Mesendoderm (in vitro differentiated cells): ENCODE data around the gene RALGDS.

Source experiments
- DNase-seq: peaks from one replicate; pipeline ENCODE4 v3.0.0; 2013
- H2AK5ac ChIP-seq: 2 replicates; pipeline ENCODE4 v1.6.1; 2013; ENCODE audit warnings: low read length, inconsistent platforms
- H2BK120ac ChIP-seq: 2 replicates; pipeline ENCODE4 v1.6.1; 2013; ENCODE audit warnings: low read depth, mild to moderate bottlenecking, low read length, moderate library complexity, mixed read lengths
- H2BK15ac ChIP-seq: replicated peaks from 2 replicates; pipeline ENCODE4 v1.6.1; 2013; ENCODE audit warnings: low read depth, mild to moderate bottlenecking, moderate library complexity
- H2BK5ac ChIP-seq: 2 replicates; pipeline ENCODE4 v1.6.1; 2013; ENCODE audit warnings: low read length, inconsistent platforms
- H3K18ac ChIP-seq: 2 replicates; pipeline ENCODE4 v1.6.1; 2013; ENCODE audit warnings: mild to moderate bottlenecking, low read length, mixed read lengths
- H3K23ac ChIP-seq: one replicate; pipeline ENCODE4 v1.6.1; 2013; ENCODE audit warnings: low read length
- H3K27ac ChIP-seq: 2 replicates; pipeline ENCODE4 v1.5.1; 2013; ENCODE audit warnings: low read depth, mild to moderate bottlenecking, inconsistent platforms, low read length, moderate library complexity
- H3K27me3 ChIP-seq: 2 replicates; pipeline ENCODE4 v1.6.1; 2013; ENCODE audit warnings: low read length, control low read depth, mild to moderate bottlenecking, inconsistent platforms; ENCODE audit not compliant: insufficient read depth, poor library complexity
- H3K36me3 ChIP-seq: 2 replicates; pipeline ENCODE4 v1.6.1; 2013; ENCODE audit warnings: low read length, inconsistent platforms; ENCODE audit not compliant: control insufficient read depth, insufficient read depth
- H3K4ac ChIP-seq: one replicate; pipeline ENCODE4 v1.6.1; 2013; ENCODE audit warnings: low read depth, mild to moderate bottlenecking, low read length, moderate library complexity
- H3K4me1 ChIP-seq: 2 replicates; pipeline ENCODE4 v1.6.1; 2013; ENCODE audit warnings: low read depth, low read length, inconsistent platforms; ENCODE audit not compliant: control insufficient read depth
- H3K4me2 ChIP-seq: 2 replicates; pipeline ENCODE4 v1.6.1; 2013; ENCODE audit warnings: low read length
- H3K4me3 ChIP-seq: 2 replicates; pipeline ENCODE4 v1.5.1; 2013; ENCODE audit warnings: mild to moderate bottlenecking, low read length
- H3K56ac ChIP-seq: one replicate; pipeline ENCODE4 v1.6.1; 2013; ENCODE audit warnings: low read length
- H3K79me1 ChIP-seq: 2 replicates; pipeline ENCODE4 v1.6.1; 2013; ENCODE audit warnings: low read length, inconsistent platforms
- H3K79me2 ChIP-seq: 2 replicates; pipeline ENCODE4 v1.6.1; 2013; ENCODE audit warnings: mild to moderate bottlenecking, low read length; ENCODE audit not compliant: control insufficient read depth, insufficient read depth
- H3K9ac ChIP-seq: 2 replicates; pipeline ENCODE4 v1.6.1; 2013; ENCODE audit warnings: low read length, inconsistent platforms
- H4K5ac ChIP-seq: one replicate; pipeline ENCODE4 v1.6.1; 2013; ENCODE audit warnings: low read length
- H4K8ac ChIP-seq: one replicate; pipeline ENCODE4 v1.6.1; 2013; ENCODE audit warnings: low read depth, mild to moderate bottlenecking, control low read depth, low read length, moderate library complexity
- WGBS: extraction: QIAGEN DNeasy Blood & Tissue Kit; methylation state at CpG from one replicate; pipeline ENCODE4 v1.1.7; 2013; ENCODE audit warnings: low lambda C conversion rate, missing lambda C conversion rate; ENCODE audit not compliant: insufficient coverage; ENCODE audit errors: extremely low coverage; 5-methylcytosine and 5-hydroxymethylcytosine counted together

The RALGDS gene

DNA sequence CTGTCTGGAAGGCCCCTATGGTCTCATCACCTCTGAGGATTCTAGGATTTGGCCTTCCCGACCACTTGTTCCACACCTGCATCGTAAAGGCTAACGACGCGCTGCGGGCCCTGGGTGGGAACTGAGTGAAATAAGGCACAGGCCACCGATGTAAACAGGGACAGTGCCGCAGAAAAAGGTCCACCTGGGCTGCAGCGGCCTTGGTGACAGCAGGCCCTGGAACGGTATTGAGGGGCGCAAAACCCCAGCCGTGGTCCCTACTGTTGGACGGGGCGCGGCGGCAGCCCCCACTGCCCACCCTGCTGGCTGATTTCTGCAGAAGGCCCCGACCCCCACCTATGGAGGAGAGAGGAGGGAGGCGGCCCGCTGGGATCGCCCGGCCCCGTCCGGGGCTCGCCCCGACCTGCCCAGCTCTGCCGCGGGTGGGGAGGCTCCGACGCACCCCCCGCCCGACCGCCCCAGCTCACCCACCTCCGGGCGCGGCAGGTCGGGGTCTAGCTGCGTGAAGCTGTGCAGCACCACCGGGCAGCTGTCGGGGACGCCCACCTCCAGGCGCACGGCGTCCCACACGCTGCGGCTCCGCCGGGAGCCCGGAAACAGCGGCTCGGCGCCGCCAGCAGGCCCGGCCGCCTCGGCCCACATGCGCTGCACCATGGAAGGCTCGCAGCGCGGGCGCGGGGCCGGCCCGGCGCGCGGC lies 391 bp downstream of the RALGDS start:
- DNase-seq = no peak
- no peak overlapping the region for H3K4ac ChIP-seq
- H3K4me1 ChIP-seq = no peaks in the 10 kb centered on the region
- H3K4me3 ChIP-seq = peak overlapping the region; percentile 46
- no peak overlapping the region for H3K27ac ChIP-seq
- no peaks in the 10 kb centered on the region for H3K79me1 ChIP-seq
- no peaks in the 10 kb centered on the region for H3K36me3 ChIP-seq
- H2BK5ac ChIP-seq = no peak overlapping the region
- no CpG with 5 or more reads among the region's 66 CpGs for WGBS
- H2AK5ac ChIP-seq = no peak overlapping the region
- peak overlapping the region; percentile 66 for H3K23ac ChIP-seq
- H3K4me2 ChIP-seq = peak overlapping the region; percentile 74
- peak overlapping the region; percentile 25 for H3K18ac ChIP-seq
- H2BK15ac ChIP-seq = no peak overlapping the region
- H4K5ac ChIP-seq = no peak overlapping the region
- H3K27me3 ChIP-seq = no peaks in the 10 kb centered on the region
- H3K56ac ChIP-seq = peak overlapping the region; percentile 91
- no peak overlapping the region for H4K8ac ChIP-seq
- no peak overlapping the region for H2BK120ac ChIP-seq
- peak overlapping the region; percentile 76 for H3K9ac ChIP-seq
- no peaks in the 10 kb centered on the region for H3K79me2 ChIP-seq

DNA sequence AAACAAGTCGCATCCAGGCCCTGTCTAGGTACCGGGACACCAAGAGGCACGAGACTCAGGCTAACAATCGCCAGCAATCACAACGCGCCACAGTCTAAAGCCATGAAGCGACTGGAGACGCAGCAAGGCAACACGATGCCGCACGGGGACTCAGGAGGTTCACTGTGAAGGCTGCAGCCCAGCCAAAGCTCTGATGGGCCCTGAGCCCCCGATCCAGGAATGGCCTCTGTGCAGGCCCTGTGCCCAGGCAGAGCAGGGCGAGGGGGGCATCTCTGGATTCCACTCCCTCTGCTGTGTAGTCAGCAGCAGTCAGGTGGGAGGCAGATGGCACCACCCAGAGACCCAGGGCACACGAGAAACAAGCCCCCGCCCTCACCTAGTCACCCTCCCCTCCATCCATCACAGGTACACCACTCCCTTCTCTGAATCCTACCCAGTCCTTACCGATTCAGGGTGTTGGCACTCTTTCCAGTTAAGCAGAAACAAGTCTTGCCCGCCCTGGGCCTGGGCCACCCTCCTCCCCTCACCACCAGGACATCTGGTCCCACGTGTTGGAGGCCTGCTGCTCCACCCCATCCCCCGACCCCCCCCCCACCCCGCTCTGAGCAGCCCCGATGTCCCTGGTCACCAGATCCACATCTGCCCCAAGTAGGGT lies 1.1 kb downstream of the RALGDS start:
- no peak overlapping the region for H2BK120ac ChIP-seq
- no CpG with 5 or more reads among the region's 21 CpGs for WGBS
- no peaks in the 10 kb centered on the region for H3K79me2 ChIP-seq
- no peak overlapping the region for H3K18ac ChIP-seq
- DNase-seq = no peak
- H3K27ac ChIP-seq = no peak overlapping the region
- no peak overlapping the region for H3K23ac ChIP-seq
- peak overlapping the region; percentile 74 for H3K4me2 ChIP-seq
- H3K79me1 ChIP-seq = no peaks in the 10 kb centered on the region
- H3K4me1 ChIP-seq = no peaks in the 10 kb centered on the region
- no peak overlapping the region for H2BK5ac ChIP-seq
- H3K9ac ChIP-seq = peak overlapping the region; percentile 76
- no peaks in the 10 kb centered on the region for H3K36me3 ChIP-seq
- H4K5ac ChIP-seq = no peak overlapping the region
- H2BK15ac ChIP-seq = no peak overlapping the region
- H3K4me3 ChIP-seq = no peak overlapping the region
- H3K4ac ChIP-seq = no peak overlapping the region
- no peaks in the 10 kb centered on the region for H3K27me3 ChIP-seq
- H3K56ac ChIP-seq = peak overlapping the region; percentile 91
- H2AK5ac ChIP-seq = no peak overlapping the region
- no peak overlapping the region for H4K8ac ChIP-seq

DNA sequence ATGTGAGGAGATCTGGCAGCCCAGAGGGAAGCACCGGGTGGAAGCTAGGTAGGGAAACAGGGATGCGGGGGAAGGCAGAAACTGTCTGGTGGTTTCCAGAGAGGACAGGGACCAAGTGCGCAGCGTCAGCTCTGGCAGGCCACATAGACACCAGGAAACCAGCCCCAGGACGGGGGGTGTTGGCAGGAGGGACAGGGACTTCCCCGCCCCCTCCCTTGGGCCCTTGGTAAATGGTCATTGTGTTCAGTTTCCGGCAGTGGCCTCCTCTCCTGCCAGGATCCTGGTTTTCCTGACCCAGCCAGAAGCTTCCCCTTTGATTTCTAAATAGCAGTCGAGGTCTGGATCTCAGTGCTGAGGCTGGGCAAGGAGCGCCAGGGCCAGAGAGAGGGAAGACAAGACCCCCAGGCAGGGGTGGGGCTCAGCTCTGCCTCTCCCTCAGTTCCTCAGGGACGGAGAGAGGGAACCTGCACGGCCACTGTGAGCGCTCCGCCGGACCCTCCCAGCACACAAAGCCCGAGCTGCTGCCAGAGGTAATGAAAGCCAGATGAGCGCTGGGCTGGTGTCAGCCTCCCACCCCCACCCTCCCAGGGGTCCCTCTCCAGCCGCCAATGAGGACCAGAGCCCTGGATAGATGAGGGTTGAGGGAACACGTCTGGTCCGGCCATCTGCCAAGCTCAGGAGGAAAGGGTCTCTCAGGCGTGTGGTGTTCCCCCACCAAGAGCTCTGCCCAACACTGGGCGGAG lies 1.8 kb downstream of the RALGDS start:
- H2AK5ac ChIP-seq = no peak overlapping the region
- no peaks in the 10 kb centered on the region for H3K79me1 ChIP-seq
- peak overlapping the region; percentile 9 for H3K9ac ChIP-seq
- no peaks in the 10 kb centered on the region for H3K27me3 ChIP-seq
- no peak overlapping the region for H4K5ac ChIP-seq
- no peak overlapping the region for H2BK15ac ChIP-seq
- no CpG with 5 or more reads among the region's 21 CpGs for WGBS
- H3K36me3 ChIP-seq = no peaks in the 10 kb centered on the region
- DNase-seq = no peak
- no peak overlapping the region for H3K4me3 ChIP-seq
- no peak overlapping the region for H3K18ac ChIP-seq
- no peak overlapping the region for H3K4me2 ChIP-seq
- H3K56ac ChIP-seq = no peak overlapping the region
- H2BK5ac ChIP-seq = no peak overlapping the region
- no peak overlapping the region for H3K23ac ChIP-seq
- no peaks in the 10 kb centered on the region for H3K79me2 ChIP-seq
- H2BK120ac ChIP-seq = no peak overlapping the region
- no peak overlapping the region for H3K4ac ChIP-seq
- no peak overlapping the region for H4K8ac ChIP-seq
- H3K4me1 ChIP-seq = no peaks in the 10 kb centered on the region
- H3K27ac ChIP-seq = no peak overlapping the region

DNA sequence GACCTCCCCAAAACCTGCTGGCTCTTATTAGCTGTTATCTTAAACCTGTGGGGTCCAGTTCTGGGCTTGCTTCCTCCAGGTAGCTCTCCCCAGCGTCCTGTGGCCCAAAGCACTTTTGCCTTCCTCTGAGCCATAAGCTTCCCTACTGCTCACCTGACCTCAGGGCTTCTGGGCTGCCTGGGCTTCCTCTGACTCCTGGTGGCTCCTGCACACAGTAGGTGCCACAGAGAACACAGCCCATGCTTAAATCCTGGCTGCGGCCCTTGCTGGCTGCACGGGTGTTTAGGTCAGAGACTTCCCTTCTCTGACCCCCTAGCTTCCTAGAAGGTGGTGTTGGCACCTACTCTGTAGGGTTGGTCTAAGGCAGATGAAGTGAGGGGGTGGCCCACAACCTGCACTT lies 2.5 kb downstream of the RALGDS start:
- no peak overlapping the region for H3K4me2 ChIP-seq
- H3K9ac ChIP-seq = no peak overlapping the region
- H3K79me2 ChIP-seq = no peaks in the 10 kb centered on the region
- no peak overlapping the region for H3K56ac ChIP-seq
- no peak overlapping the region for H2BK15ac ChIP-seq
- H3K79me1 ChIP-seq = no peaks in the 10 kb centered on the region
- no CpG with 5 or more reads among the region's 3 CpGs for WGBS
- no peak overlapping the region for H4K8ac ChIP-seq
- H2BK5ac ChIP-seq = no peak overlapping the region
- no peaks in the 10 kb centered on the region for H3K27me3 ChIP-seq
- H3K4me1 ChIP-seq = no peaks in the 10 kb centered on the region
- H3K4ac ChIP-seq = no peak overlapping the region
- no peak overlapping the region for H2BK120ac ChIP-seq
- no peak for DNase-seq
- H3K23ac ChIP-seq = no peak overlapping the region
- H3K18ac ChIP-seq = no peak overlapping the region
- H4K5ac ChIP-seq = no peak overlapping the region
- H3K27ac ChIP-seq = no peak overlapping the region
- H2AK5ac ChIP-seq = no peak overlapping the region
- no peaks in the 10 kb centered on the region for H3K36me3 ChIP-seq
- no peak overlapping the region for H3K4me3 ChIP-seq

DNA sequence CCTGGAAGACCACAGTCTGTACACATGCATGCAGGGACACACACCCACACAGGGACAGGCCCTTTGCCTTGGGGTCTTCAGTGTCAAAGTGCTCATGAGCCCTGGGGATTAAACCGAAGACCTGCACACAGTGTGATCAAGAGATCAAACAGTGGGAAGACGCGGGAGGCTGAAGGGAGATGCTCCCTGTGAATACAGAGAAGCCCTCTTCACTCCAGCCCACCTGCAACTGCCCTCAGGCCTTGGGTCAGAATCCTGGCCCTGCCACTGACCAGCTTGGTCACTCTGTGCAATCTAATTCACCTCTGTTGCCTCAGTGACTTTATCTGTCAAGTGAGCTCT lies 2.9 kb downstream of the RALGDS start:
- no peak overlapping the region for H3K27ac ChIP-seq
- H4K8ac ChIP-seq = no peak overlapping the region
- WGBS = no CpG with 5 or more reads among the region's 3 CpGs
- no peaks in the 10 kb centered on the region for H3K4me1 ChIP-seq
- no peaks in the 10 kb centered on the region for H3K36me3 ChIP-seq
- H2BK5ac ChIP-seq = no peak overlapping the region
- no peak overlapping the region for H3K23ac ChIP-seq
- H3K79me1 ChIP-seq = no peaks in the 10 kb centered on the region
- no peak overlapping the region for H4K5ac ChIP-seq
- H3K27me3 ChIP-seq = no peaks in the 10 kb centered on the region
- H3K4ac ChIP-seq = no peak overlapping the region
- H2BK120ac ChIP-seq = no peak overlapping the region
- no peaks in the 10 kb centered on the region for H3K79me2 ChIP-seq
- H3K56ac ChIP-seq = no peak overlapping the region
- no peak overlapping the region for H3K18ac ChIP-seq
- DNase-seq = no peak
- no peak overlapping the region for H3K9ac ChIP-seq
- H3K4me2 ChIP-seq = no peak overlapping the region
- no peak overlapping the region for H3K4me3 ChIP-seq
- no peak overlapping the region for H2BK15ac ChIP-seq
- H2AK5ac ChIP-seq = no peak overlapping the region
